Fibroblast of skin of back (primary cell): ENCODE results near the gene SLC25A43.
"Not testable (repeated sequence)": the region's sequence is repeated elsewhere in the genome, so short reads cannot be mapped to it uniquely, and the experiment has no call there.

Experiments used
- DNase-seq: peaks from one replicate; pipeline ENCODE4 v3.0.0-alpha.2; 2013

The SLC25A43 gene

GRCh38 chrX:119410027-119410819, 11.1 kb downstream of the SLC25A43 start:
- peak; percentile 46 for DNase-seq

GRCh38 chrX:119410854-119411253, 11.7 kb downstream of the SLC25A43 start:
- no peak for DNase-seq

- DNase-seq: no peak
These were observed 12.8 kb downstream of the SLC25A43 start for GRCh38 chrX:119411959-119412358.

GRCh38 chrX:119417376-119417775, 18.2 kb downstream of the SLC25A43 start:
- no peak for DNase-seq

GRCh38 chrX:119417842-119418241, 18.7 kb downstream of the SLC25A43 start:
- no peak for DNase-seq

GRCh38 chrX:119419146-119419545, 20.0 kb downstream of the SLC25A43 start:
- DNase-seq: no peak

GRCh38 chrX:119419898-119420297, 20.8 kb downstream of the SLC25A43 start:
- no peak for DNase-seq

GRCh38 chrX:119421016-119421705, 22.0 kb downstream of the SLC25A43 start:
- no peak for DNase-seq

- DNase-seq: no peak
These were observed 24.5 kb downstream of the SLC25A43 start for GRCh38 chrX:119423631-119424030.

GRCh38 chrX:119424999-119425398, 25.9 kb downstream of the SLC25A43 start:
- DNase-seq: no peak

- DNase-seq: peak; percentile 48
These were observed 28.1 kb downstream of the SLC25A43 start for GRCh38 chrX:119427024-119427794.

- no peak for DNase-seq
These were observed 28.7 kb downstream of the SLC25A43 start for GRCh38 chrX:119427795-119428185.

GRCh38 chrX:119429471-119429870, 30.3 kb downstream of the SLC25A43 start:
- DNase-seq: peak; percentile 5

GRCh38 chrX:119441295-119441694, 42.2 kb downstream of the SLC25A43 start:
- not testable (repeated sequence) for DNase-seq

GRCh38 chrX:119442286-119442685, 43.1 kb downstream of the SLC25A43 start:
- DNase-seq: no peak

GRCh38 chrX:119453202-119453601, 54.1 kb downstream of the SLC25A43 start:
- DNase-seq: no peak

- peak; percentile 43 for DNase-seq
These were observed 56.1 kb downstream of the SLC25A43 start for GRCh38 chrX:119455264-119455663.

- peak; percentile 74 for DNase-seq
These were observed 60.0 kb downstream of the SLC25A43 start for GRCh38 chrX:119459181-119459580.

- no peak for DNase-seq
These were observed 66.4 kb downstream of the SLC25A43 start for GRCh38 chrX:119465555-119465954.

- no peak for DNase-seq
These were observed 67.8 kb downstream of the SLC25A43 start for GRCh38 chrX:119466970-119467369.

GRCh38 chrX:119467433-119467832, 68.3 kb downstream of the SLC25A43 start:
- DNase-seq: no peak

- peak; percentile 81 for DNase-seq
These were observed 68.9 kb downstream of the SLC25A43 start, which contains the start of gene SLC25A5 for GRCh38 chrX:119467842-119468550. Gene SLC25A5, plus strand, starts transcription at chrX:119468444. Its CDS starts 72 bp downstream, at chrX:119468516.
